Stomach (tissue), 4 donors: ENCODE data around the gene GOLGA8B.
"Not testable (repeated sequence)": the region's sequence is repeated elsewhere in the genome, so short reads cannot be mapped to it uniquely, and the experiment has no call there.

Source experiments
- CTCF ChIP-seq, 7 experiments: fragments of 450-650 bp in 4 of 7; fragments of 200-600 bp in 3 of 7; sonication (generic) in 3 of 7; IDR thresholded peaks; one replicate each; pipeline ENCODE4 v1.5.1; 2016 to 2019; ENCODE audit warnings: antibody characterized with exemption in 7 of 7, control low read depth in 2 of 7, mild to moderate bottlenecking in 1 of 7
- EP300 ChIP-seq: sonication (generic); formaldehyde crosslinking; IDR thresholded peaks from one replicate; pipeline ENCODE4 v1.6.1; 2017; ENCODE audit warnings: antibody characterized with exemption
- POLR2A ChIP-seq, 4 donors: fragments of 450-650 bp; IDR thresholded peaks; one replicate each; pipeline ENCODE4 v1.6.1; 2016; ENCODE audit warnings: antibody characterized with exemption in 4 of 4, control low read depth in 2 of 4, mild to moderate bottlenecking in 1 of 4, moderate library complexity in 1 of 4
- POLR2AphosphoS5 ChIP-seq, 3 donors: sonication (generic); formaldehyde crosslinking; IDR thresholded peaks; one replicate each; pipeline ENCODE4 v1.6.1; 2016; ENCODE audit warnings: antibody characterized with exemption in 3 of 3

GRCh38 chr15:34543860-34544649 is 39.4 kb downstream of the GOLGA8B start:
- TF ChIP-seq CTCF (IDR thresholded peaks at IDR 0.05); POLR2A (IDR thresholded peaks at IDR 0.05); EP300; POLR2AphosphoS5 (IDR thresholded peaks at IDR 0.05): not testable (repeated sequence)
